SK-N-SH treated with all-trans-retinoic acid at 6 μM for 48 hours (cell line): ENCODE measurements around the gene AP3D1.

Source experiments
- ATAC-seq: fragments of 200-7000 bp; cut with Tn5 transposase; 3 replicates; pipeline ENCODE4 v1.9.1; 2020; ENCODE audit warnings: mild to moderate bottlenecking, moderate library complexity
- CREB5 ChIP-seq: fragments of 250-450 bp; sonication (Bioruptor Pico); IDR thresholded peaks from 2 replicates; pipeline ENCODE4 v1.5.1; 2020; ENCODE audit warnings: low read depth, mild to moderate bottlenecking, moderate library complexity
- CSDC2 ChIP-seq: fragments of 250-450 bp; sonication (Bioruptor Pico); IDR thresholded peaks from 2 replicates; pipeline ENCODE4 v1.5.0; 2020; ENCODE audit warnings: mild to moderate bottlenecking, moderate library complexity
- CSRNP3 ChIP-seq: fragments of 250-450 bp; sonication (Bioruptor Pico); IDR thresholded peaks from 2 replicates; pipeline ENCODE4 v1.5.1; 2021; ENCODE audit warnings: mild to moderate bottlenecking, moderate library complexity
- ESRRG ChIP-seq: fragments of 250-450 bp; sonication (Bioruptor Pico); IDR thresholded peaks from 2 replicates; pipeline ENCODE4 v1.6.1; 2021; ENCODE audit warnings: mild to moderate bottlenecking
- GLIS3 ChIP-seq: fragments of 250-450 bp; sonication (Bioruptor Pico); IDR thresholded peaks from 2 replicates; pipeline ENCODE4 v1.5.0; 2020; ENCODE audit warnings: mild to moderate bottlenecking, moderate library complexity
- ISL1 ChIP-seq: fragments of 250-450 bp; sonication (Bioruptor Pico); IDR thresholded peaks from 2 replicates; pipeline ENCODE4 v2.1.2; 2022; ENCODE audit warnings: mild to moderate bottlenecking, moderate library complexity
- OSR1 ChIP-seq: fragments of 250-450 bp; sonication (Bioruptor Pico); IDR thresholded peaks from 2 replicates; pipeline ENCODE4 v1.8.0; 2022; ENCODE audit warnings: moderate library complexity, mild to moderate bottlenecking, inconsistent platforms
- PATZ1 ChIP-seq: fragments of 250-450 bp; sonication (Bioruptor Pico); IDR thresholded peaks from 2 replicates; pipeline ENCODE4 v1.8.0; 2020; ENCODE audit warnings: mild to moderate bottlenecking, moderate library complexity, borderline replicate concordance
- POU6F1 ChIP-seq: fragments of 250-450 bp; sonication (Bioruptor Pico); IDR thresholded peaks from 2 replicates; pipeline ENCODE4 v1.8.0; 2021; ENCODE audit warnings: low read depth, mild to moderate bottlenecking, moderate library complexity, borderline replicate concordance
- SNAI2 ChIP-seq: fragments of 250-450 bp; sonication (Bioruptor Pico); IDR thresholded peaks from 2 replicates; pipeline ENCODE4 v1.5.0; 2020; ENCODE audit warnings: mild to moderate bottlenecking, moderate library complexity
- TCF4 ChIP-seq: fragments of 250-450 bp; sonication (Bioruptor Pico); IDR thresholded peaks from 2 replicates; pipeline ENCODE4 v1.8.0; 2021; ENCODE audit warnings: mild to moderate bottlenecking, moderate library complexity, borderline replicate concordance
- TOX ChIP-seq: fragments of 250-450 bp; sonication (Bioruptor Pico); IDR thresholded peaks from 2 replicates; pipeline ENCODE4 v1.8.0; 2021; ENCODE audit warnings: mild to moderate bottlenecking, moderate library complexity, borderline replicate concordance
- TSHZ2 ChIP-seq: fragments of 250-450 bp; sonication (Bioruptor Pico); IDR thresholded peaks from 2 replicates; pipeline ENCODE4 v1.5.0; 2020; ENCODE audit warnings: mild to moderate bottlenecking, moderate library complexity
- ZC3H10 ChIP-seq: fragments of 250-450 bp; sonication (Bioruptor Pico); IDR thresholded peaks from 2 replicates; pipeline ENCODE4 v1.5.1; 2021; ENCODE audit warnings: mild to moderate bottlenecking, moderate library complexity
- ZFP30 ChIP-seq: fragments of 450-650 bp; formaldehyde crosslinking; IDR thresholded peaks from 2 replicates; pipeline ENCODE4 v1.5.0; 2022; ENCODE audit warnings: mild to moderate bottlenecking, moderate library complexity
- ZNF565 ChIP-seq: fragments of 450-650 bp; formaldehyde crosslinking; conservative IDR thresholded peaks from 2 replicates; pipeline ENCODE4 v1.5.0; 2020; ENCODE audit warnings: low read depth, mild to moderate bottlenecking, moderate library complexity
- ZNF70 ChIP-seq: fragments of 450-650 bp; formaldehyde crosslinking; IDR thresholded peaks from 2 replicates; pipeline ENCODE4 v1.5.0; 2020; ENCODE audit warnings: mild to moderate bottlenecking, moderate library complexity

AP3D1 gene

GRCh38 chr19:2129892-2130770 is 21.2 kb downstream of the AP3D1 start:
- ATAC-seq, result no peak
- TF ChIP-seq TOX (CRISPR knock-in tag) (no peak), TSHZ2 (no peak), GLIS3 (CRISPR knock-in tag) (no peak), ISL1 (CRISPR knock-in tag) (no peak), ZNF70 (no peak), SNAI2 (CRISPR knock-in tag) (no peak), CSDC2 (CRISPR knock-in tag) (no peak), POU6F1 (no peak), CREB5 (CRISPR knock-in tag) (no peak), ZNF565 (CRISPR knock-in tag) (no peak)

- TF ChIP-seq ZFP30 (CRISPR knock-in tag) (no peak), TCF4 (CRISPR knock-in tag) (no peak), ISL1 (CRISPR knock-in tag) (no peak), PATZ1 (CRISPR knock-in tag) (no peak), CSRNP3 (no peak), TOX (CRISPR knock-in tag) (no peak), ZC3H10 (CRISPR knock-in tag) (no peak), ESRRG (no peak), ZNF565 (CRISPR knock-in tag) (no peak), CREB5 (CRISPR knock-in tag) (no peak), TSHZ2 (no peak), OSR1 (CRISPR knock-in tag) (no peak)
- no peak for ATAC-seq
These were observed 21.9 kb downstream of the AP3D1 start for GRCh38 chr19:2129486-2129885.
